HG03378 (cell line): Measurements from ENCODE around the gene HHAT.

Source experiments
- ATAC-seq: cut with Tn5 transposase; IDR thresholded peaks from one replicate; pipeline ENCODE4 v1.9.1; 2021; ENCODE audit warnings: mild to moderate bottlenecking, moderate library complexity; ENCODE audit not compliant: unreplicated experiment

The HHAT gene

DNA sequence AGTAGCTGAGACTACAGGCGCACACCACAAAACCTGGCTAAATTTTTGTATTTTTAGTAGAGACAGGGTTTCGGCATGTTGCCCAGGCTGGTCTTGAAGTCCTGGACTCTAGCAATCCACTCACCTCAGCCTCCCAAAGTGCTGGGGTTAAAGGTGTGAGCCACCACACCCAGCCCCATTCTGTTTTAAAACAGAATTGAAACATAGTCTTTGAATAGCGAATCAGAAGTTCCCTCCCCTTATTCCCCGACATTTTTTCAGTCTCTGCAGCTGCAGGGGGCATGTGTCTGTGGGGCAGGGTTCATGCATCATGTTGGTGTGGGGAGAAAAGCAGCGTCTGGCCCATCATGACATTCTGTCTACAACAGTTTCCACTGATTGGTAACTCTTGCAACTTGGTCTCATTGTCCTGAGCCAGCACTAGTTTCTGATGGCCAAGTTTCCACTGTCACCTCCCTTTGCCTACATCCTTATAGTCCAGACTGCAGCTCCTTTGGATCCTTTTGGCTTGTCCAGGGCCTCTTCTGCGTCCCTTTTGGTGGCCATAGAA is 15.6 kb upstream of the HHAT start:
- ATAC-seq = no peak

GRCh38 chr1:210313921-210314320 is 14.8 kb upstream of the HHAT start:
- ATAC-seq = no peak

DNA sequence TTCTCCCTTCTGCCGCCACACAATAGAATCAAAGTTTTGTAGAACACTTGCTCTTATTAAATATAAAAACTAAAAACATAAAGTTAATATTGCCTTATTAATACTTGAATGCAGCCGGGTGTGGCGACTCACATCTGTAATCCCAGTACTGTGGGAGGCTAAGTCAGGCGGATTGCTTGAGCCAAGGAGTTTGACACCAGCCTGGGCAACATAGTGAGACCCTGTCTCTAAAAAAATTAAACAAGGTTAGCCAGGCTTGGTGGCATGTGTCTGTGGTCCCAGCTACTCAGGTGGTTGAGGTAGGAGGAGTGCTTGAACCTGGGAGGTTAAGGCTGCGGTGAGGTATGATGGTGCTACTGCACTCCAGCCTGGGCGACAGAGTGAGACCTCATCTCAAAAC is 13.2 kb upstream of the HHAT start:
- no peak for ATAC-seq

GRCh38 chr1:210321131-210321530 is 7.6 kb upstream of the HHAT start:
- ATAC-seq = no peak

GRCh38 chr1:210321552-210321951 is 7.2 kb upstream of the HHAT start:
- no peak for ATAC-seq

DNA sequence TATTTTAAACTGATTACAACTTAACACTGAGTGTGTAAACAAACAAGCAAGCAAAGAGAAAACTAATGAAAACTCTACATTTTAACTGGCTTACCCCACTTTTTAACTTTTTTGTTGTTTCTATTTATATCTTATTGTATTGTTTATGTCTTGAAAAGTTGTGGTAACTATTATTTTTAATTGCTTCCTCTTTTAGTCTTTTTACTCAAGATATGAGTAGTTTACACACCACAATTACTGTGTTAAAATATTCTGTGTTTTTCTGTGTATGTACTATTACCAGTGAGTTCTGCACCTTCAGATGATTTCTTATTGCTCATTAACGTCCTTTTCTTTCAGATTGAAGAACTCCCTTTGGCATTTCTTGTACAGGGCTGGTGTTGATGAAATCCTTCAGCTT is 4.7 kb upstream of the HHAT start:
- no peak for ATAC-seq

DNA sequence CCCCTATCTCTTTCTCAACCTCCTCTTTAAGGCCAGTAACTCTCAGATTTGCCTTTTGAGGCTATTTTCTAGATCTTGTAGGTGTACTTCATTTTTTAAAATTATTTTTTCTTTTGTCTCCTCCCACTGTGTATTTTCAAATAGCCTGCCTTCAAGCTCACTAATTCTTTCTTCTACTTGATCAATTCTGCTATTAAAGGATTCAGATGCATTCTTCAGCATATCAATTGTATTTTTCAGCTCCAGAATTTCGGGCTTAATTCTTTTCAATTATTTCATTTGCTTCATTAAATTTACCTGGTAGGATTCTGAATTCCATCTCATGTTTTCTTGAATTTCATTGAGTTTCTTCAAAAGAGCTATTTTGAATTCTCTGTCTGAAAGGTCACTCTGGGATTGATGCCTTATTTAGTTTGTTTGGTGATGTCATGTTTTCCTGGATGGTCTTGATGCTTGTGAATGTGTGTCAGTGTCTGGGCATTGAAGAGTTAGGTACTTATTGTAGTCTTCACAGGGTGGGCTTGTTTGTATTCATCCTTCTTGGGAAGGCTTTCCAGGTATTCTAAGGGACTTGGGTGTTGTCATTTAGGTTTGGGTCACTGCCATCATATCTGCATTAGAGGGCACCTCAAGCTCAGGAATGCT is 3.6 kb upstream of the HHAT start:
- ATAC-seq = no peak

GRCh38 chr1:210328032-210328745 is 513 bp upstream of the HHAT start:
- no peak for ATAC-seq

DNA sequence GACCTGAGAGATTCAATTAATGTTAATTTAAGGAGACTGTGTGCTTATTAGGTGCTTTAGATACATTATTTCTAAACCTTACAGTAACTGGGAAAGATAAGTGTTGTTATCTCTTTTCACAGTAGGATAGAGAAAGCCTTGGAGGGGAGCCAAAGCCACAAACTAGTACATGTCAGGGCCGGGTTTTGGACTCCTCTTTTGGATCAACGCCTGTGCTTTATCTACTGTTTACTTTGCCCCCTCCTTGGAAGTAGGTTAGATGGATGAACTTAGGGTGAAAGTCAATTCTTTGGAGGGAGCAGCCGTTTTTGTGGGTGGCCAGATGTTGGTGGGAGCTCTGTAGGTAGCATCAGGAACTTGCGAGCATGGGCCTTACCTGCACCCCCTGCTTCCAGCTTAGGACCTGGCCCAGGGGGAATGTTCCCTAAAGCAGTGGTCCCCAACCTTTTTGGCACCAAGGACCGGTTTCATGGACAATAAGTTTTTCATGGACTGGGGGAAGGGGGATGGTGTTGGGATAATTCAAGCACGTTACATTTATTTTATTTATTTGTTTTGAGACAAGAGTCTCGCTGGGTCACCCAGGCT is 1.7 kb downstream of the HHAT start:
- no peak for ATAC-seq

GRCh38 chr1:210332233-210332632 is 3.5 kb downstream of the HHAT start:
- no peak for ATAC-seq

GRCh38 chr1:210332719-210333398 is 4.2 kb downstream of the HHAT start:
- peak; percentile 88 for ATAC-seq

DNA sequence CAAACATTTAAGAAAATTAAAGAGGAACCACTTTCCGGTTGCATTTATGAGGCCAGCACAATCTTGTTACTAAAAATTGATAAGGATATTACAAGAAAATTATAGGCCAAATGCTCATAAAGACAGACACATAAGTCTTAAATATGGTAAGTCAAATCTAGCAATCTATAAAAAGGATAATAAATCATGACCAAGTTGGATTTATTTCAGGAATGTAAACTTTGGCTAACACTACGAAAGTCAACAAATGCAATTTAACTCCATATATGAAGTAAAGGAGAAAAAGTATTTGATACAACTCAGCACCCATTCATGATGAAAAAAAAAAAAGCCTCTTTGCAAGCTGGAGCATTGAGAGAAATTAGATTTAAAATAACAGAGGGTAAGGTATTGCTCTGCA is 6.3 kb downstream of the HHAT start:
- ATAC-seq = no peak

DNA sequence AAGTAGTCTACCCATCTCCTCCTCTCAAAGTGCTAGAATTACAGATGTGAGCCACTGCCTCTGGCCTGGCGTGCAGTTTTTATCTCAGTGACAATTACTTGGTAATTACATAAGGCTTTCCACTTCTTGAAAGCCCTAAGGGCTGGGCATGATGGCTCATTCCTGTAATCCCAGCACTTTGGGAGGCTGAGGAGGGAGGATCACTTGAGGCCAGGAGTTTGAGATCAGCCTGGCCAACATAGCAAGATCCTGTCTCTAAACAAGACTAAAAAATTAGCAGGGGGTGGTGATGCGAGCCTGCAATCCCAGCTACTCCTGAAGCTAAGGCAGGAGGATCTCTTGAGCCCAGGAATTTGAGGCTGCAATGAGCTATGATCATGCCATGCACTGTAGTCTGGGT is 7.7 kb downstream of the HHAT start:
- no peak for ATAC-seq

DNA sequence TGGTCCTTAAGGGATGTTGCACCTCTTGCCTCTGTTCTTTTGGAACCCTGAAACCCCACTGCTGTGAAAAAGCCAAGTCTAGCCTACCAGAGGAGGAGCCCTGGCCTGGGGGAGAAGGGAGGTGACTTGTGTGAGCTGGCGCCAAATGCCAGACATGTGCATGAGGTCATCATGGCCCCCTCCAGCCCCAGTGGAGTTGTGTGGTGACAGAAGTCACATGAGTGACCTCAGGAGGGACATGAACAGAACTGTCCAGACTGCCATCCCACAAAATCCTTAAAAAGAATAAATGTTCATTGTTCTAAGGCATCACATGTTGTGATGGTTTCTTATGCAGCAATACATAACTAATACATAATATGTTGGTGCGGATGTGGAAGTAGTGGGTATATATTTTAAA is 10.8 kb downstream of the HHAT start:
- ATAC-seq = no peak

DNA sequence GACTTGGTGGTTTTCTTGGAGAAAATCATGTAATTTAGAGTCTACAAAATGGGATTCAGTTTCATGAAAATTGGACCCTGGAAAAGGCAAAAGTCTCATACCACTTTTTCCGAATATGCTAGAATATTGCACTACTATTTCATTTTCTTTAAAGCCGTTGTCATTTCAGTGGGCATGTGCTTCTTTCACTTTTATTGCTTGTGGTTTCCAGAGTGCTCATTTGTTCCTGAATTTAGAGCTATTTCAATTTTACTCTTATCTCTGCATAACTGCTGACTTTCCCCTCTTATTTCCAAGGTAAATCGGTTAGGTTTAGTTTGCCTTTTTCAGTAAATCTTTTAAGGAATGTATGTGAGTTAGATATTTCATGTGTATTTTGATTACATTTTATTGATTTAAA is 11.6 kb downstream of the HHAT start:
- ATAC-seq = peak; percentile 30

DNA sequence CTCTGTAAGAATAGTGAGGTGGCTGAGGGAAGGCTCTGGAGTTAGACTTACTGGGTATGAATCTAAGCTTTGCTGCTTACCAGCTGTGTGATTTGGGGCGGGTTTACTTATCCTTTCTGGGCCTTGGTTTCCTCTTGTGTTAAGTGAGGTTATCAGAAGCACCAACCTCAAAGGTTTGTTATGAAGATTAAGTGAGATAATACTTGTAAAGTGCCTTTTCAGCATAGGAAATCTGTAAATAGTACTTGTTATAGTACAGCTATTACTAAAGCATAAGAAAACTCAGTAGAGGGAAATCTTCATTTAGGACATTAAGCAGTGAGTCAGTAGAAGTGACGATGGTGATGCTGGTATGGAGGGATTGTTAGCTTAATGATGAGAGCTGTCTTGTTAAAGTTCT is 12.1 kb downstream of the HHAT start:
- ATAC-seq = no peak

- peak; percentile 65 for ATAC-seq
These were observed 14.5 kb downstream of the HHAT start for GRCh38 chr1:210342986-210343780.

- ATAC-seq = no peak
These were observed 16.0 kb downstream of the HHAT start for GRCh38 chr1:210344706-210345105.

DNA sequence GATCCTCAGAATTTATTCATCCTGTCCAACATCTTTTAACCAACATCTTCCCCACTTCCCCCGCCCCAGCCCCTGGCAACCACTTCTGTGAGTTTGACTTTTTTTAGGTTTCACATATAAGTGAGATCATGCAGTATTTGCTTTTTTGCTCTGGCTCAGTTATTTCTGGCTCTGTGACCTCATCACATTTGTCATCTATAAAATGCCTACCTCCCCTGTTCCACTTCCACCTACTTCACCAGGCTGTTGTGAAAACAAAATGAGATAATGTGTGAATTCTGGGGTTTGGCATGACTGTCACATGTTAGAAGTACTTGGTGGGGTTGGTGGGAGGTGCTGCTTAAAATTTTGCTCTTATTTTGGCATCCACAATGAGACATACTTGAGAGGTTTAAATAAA is 18.4 kb downstream of the HHAT start:
- peak; percentile 62 for ATAC-seq

DNA sequence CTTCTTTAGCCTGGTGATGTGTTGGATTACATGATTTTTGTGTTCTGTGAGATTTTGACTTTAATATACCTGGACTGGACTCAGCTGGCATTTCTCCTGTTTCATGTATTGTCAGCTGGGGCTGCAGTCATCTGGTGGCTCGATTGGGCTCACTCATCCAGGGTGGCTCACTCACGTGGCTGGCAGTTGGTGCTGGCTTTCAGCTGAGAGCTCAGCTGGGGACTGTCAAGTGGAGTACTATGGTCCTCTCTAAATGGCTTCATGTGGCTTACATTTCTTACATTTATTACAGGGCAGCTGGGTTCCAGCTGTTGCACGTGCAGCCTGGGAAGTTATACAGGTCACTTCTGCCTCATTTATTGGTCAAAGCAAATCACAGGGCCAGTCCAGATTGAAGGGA is 22.8 kb downstream of the HHAT start:
- ATAC-seq = no peak

- no peak for ATAC-seq
These were observed 23.9 kb downstream of the HHAT start for GRCh38 chr1:210352575-210352974.
